Measurements from ENCODE around the gene TMEM132E.

DNA sequence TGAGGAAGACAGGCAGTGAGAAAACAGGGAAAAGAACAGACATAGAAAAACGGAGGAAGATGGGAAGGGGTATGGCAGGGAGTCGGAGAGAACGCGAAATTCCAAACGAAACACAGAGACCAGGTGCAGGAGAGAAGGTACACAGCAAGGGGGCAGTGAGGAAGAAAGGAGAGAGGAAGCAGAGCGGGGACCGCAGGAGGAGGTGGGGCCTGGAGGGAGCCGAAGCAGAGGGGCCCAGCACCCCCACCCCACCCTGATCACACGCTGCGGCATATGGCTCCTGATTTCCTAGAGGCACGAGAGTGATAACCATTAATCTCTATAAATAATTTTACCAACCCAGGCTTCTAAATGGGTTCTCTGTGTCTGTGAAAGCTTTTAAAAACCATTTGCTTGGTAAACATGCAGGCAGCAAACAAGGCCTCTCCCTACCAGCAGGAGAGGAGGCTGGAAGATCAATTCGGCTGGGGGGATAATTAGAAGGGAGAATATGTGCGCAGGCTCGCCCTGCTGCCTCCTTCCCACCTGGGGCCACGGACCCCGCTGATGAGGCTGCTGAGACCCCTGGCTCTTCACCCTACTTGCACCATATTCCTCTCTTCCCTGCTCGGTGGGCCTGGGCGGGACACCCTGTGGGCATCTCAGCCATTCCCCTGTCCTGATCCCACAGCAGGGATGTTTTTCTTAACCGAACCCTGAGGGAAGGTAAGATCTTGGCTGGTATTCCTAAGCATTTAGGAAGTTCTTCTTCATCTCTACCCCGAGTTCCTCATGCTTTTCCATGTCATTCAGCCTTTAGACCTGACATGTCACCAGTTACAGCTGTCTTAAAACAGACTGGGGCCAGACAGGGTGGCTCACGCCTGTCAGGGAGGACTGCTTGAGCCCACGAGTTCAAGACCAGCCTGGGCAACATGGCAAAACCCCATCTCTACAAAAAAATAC, 86.7 kb downstream of the TMEM132E start:
- TF ChIP-seq, protein P1, sequence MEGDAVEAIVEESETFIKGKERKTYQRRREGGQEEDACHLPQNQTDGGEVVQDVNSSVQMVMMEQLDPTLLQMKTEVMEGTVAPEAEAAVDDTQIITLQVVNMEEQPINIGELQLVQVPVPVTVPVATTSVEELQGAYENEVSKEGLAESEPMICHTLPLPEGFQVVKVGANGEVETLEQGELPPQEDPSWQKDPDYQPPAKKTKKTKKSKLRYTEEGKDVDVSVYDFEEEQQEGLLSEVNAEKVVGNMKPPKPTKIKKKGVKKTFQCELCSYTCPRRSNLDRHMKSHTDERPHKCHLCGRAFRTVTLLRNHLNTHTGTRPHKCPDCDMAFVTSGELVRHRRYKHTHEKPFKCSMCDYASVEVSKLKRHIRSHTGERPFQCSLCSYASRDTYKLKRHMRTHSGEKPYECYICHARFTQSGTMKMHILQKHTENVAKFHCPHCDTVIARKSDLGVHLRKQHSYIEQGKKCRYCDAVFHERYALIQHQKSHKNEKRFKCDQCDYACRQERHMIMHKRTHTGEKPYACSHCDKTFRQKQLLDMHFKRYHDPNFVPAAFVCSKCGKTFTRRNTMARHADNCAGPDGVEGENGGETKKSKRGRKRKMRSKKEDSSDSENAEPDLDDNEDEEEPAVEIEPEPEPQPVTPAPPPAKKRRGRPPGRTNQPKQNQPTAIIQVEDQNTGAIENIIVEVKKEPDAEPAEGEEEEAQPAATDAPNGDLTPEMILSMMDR (conservative IDR thresholded peaks at IDR 0.05 in 1 of 2, IDR thresholded peaks at IDR 0.05 in 1 of 2; ENCODE audit: extremely low read depth in 1 of 2, insufficient read depth in 1 of 2, low read depth in 1 of 2, low read length in 2 of 2): no peak
- TF ChIP-seq EZH2 (IDR thresholded peaks at IDR 0.05; ENCODE audit: borderline replicate concordance, low read length): no peak
